ENCODE results near the gene LUC7L3.
"Not testable (repeated sequence)": the region's sequence is repeated elsewhere in the genome, so short reads cannot be mapped to it uniquely, and the experiment has no call there.

LUC7L3 gene

DNA sequence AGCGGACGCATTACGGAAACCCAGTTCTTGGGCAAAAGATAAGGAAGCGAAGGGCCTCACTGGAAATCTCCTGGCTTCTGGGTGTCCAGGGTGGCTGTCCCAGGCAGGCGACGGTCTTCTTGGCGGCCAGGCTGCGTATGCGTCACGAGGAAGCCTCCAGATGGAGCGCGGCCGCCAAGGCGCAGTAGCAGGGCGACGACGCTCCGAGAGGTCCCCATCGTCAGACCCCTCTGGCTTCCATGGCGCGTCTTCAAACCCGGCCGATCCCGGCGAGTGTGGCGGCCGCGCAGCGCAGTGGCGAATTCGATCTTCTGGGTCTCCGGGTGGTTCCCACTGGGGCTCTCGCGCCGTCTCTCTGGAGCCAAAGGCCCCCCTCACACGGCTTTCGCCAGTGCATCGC, 61.8 kb downstream of the LUC7L3 start:
- no peak for DNase-seq (ENCODE audit: low spot score)
- no peak for FAIRE-seq

DNA sequence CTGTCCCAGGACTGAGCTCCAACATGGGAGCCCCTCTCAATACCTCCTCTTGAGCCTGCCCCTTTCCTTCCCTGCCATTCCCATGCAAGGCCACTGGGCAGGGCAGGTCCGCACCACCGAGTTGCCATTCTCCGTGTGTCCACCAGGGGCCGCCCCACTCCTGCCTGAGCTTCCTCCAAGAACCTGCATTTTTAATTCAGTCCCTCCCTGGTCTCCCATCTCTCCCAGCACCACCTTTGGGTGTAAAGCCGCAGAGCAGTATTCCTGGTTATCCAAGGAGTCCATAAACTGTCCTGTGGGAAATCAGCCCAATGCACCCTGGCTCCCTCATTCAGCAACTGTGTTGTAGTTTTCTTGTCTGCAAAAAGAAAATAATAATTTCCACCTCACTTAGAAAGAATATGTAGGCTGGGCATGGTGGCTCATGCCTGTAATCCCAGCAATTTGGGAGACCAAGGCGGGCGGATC, 63.8 kb downstream of the LUC7L3 start:
- FAIRE-seq (no peak), DNase-seq (ENCODE audit: low spot score) (peak; percentile 73)

GRCh38 chr17:50783905-50784304, 64.5 kb downstream of the LUC7L3 start:
- no peak for DNase-seq (ENCODE audit: low spot score)
- no peak for FAIRE-seq

GRCh38 chr17:50785126-50785525, 65.7 kb downstream of the LUC7L3 start:
- no peak for DNase-seq (ENCODE audit: low spot score)
- FAIRE-seq: no peak

GRCh38 chr17:50785946-50786570, 66.7 kb downstream of the LUC7L3 start:
- no peak for DNase-seq (ENCODE audit: low spot score)
- FAIRE-seq: no peak

DNA sequence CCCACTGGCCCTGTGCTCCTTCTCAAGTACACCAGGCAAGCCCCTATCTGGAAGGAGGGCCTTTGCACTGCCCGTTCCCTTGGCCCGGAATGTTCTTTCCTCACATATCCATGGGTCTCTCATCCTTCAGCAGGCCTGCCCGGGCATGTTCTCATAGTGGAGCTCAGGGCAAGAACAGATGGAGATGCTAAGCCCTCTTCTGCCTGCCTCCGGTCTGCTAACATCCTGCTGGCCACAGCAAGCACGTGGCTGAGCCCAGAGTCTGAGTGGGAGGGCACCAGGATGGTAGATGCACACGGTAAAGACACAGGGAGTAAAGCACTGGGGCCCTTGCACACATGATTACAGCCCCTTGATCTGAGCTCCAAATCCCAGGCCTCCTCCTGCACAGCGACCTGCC, 67.7 kb downstream of the LUC7L3 start:
- FAIRE-seq (no peak), DNase-seq (ENCODE audit: low spot score) (no peak)

DNA sequence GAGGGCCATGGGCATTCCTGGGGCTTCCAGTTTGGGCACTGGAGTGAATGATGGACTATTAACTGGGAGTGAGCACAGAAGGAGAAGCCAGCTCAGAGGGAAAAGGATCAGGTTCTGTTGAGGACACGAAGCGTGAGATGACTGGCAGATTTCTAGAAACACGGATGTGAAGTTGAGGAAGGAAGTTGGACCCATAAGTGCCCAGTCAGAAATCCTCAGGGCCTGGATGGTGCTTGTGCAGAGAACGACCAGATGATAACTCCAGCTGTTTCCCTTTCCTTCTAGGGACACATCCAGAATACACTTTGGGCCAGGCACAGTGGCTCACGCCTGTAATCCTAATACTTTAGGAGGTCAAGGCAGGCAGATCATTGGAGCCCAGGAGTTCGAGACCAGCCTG, 71.2 kb downstream of the LUC7L3 start:
- no peak for FAIRE-seq
- no peak for DNase-seq (ENCODE audit: low spot score)

GRCh38 chr17:50792132-50792531, 72.7 kb downstream of the LUC7L3 start:
- DNase-seq (ENCODE audit: low spot score): no peak
- no peak for FAIRE-seq

GRCh38 chr17:50793007-50793406, 73.6 kb downstream of the LUC7L3 start:
- no peak for FAIRE-seq
- DNase-seq (ENCODE audit: low spot score): no peak

- FAIRE-seq: no peak
- DNase-seq (ENCODE audit: low spot score): no peak
Observed at GRCh38 chr17:50794361-50794760, 75.0 kb downstream of the LUC7L3 start.

DNA sequence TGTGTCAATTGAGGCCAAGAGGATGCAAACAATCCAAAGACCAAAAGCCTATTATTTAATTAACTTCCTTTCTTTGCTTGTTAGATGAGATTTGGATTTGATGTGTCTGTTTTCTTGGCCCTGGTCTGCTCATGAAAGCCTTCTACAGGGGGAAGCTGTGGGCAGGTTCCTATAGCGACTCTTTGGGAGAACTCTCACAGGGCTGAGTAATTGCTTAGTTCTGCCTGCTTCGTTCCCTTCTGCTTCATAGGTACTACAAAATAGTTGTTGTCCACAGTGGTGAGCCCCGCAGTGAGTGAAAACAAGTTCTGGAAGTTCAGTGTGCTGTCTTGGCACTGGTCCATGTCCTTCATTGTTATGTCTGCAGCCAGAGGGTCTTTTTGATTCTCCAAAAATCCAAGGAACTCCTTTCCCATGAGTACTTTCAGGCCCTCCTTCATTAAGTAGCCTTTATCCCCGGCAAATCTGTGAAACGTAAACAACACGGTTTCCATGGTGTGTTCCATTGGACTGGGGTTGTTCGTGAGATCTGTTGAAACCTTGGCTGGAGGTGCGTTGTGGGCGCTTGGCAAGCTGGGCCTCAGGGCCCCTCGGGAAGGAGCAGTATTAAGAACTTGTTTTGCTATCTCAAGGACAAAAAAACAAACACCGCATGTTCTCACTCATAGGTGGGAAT, 77.9 kb downstream of the LUC7L3 start:
- DNase-seq (ENCODE audit: low spot score) (no peak), FAIRE-seq (no peak)

GRCh38 chr17:50798424-50799288, 79.3 kb downstream of the LUC7L3 start:
- no peak for DNase-seq (ENCODE audit: low spot score)
- no peak for FAIRE-seq

GRCh38 chr17:50799582-50799981, 80.2 kb downstream of the LUC7L3 start:
- FAIRE-seq (no peak), DNase-seq (ENCODE audit: low spot score) (no peak)

GRCh38 chr17:50800196-50800700, 80.8 kb downstream of the LUC7L3 start:
- FAIRE-seq (no peak), DNase-seq (ENCODE audit: low spot score) (no peak)

- FAIRE-seq (no peak), DNase-seq (ENCODE audit: low spot score) (no peak)
Observed at GRCh38 chr17:50802609-50803571, 83.5 kb downstream of the LUC7L3 start.

- FAIRE-seq (no peak), DNase-seq (ENCODE audit: low spot score) (no peak)
Observed at GRCh38 chr17:50803676-50804075, 84.3 kb downstream of the LUC7L3 start.

DNA sequence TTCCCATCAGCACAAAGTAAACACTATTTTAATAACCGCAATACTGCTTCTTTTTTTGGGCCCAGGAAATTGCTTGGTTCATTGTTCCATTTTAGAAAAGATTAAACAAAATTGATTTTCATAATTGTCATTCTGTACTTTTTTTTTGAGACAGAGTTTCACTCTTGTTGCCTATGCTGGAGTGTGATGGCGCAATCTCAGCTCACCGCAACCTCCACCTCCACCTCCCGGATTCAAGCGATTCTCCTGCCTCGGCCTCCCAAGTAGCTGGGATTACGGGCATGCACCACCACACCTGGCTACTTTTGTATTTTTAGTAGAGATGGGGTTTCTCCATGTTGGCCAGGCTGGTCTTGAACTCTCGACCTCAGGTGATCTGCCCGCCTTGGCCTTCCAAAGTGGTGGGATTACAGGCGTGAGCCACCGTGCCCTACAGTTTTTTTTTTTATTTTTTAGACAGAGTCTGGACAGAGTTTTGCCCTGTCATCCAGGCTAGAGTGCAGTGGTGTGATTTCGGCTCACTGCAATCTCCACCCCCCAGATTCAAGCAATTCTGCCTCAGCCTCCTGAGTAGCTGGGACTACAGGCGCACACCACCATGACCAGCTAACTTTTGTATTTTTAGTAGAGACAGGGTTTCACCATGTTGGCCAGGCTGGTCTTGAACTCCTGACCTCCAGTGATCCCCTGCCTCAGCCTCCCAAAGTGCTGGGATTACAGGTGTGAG, 85.5 kb downstream of the LUC7L3 start:
- DNase-seq (ENCODE audit: low spot score); FAIRE-seq: not testable (repeated sequence)

GRCh38 chr17:50805486-50805885, 86.1 kb downstream of the LUC7L3 start:
- DNase-seq (ENCODE audit: low spot score) (no peak), FAIRE-seq (no peak)
